Embryonic facial prominence (tissue), 1 donor: Measurements from ENCODE around the gene DLGAP1.

Source experiments
- DNase-seq: peaks from one replicate; pipeline ENCODE4 v3.0.0-alpha.2; 2016; ENCODE audit errors: extremely low spot score

The DLGAP1 gene

GRCh38 chr18:3995476-3996102 is 459.5 kb downstream of the DLGAP1 start:
- DNase-seq, result peak; percentile 48

- DNase-seq, result no peak
Measured at GRCh38 chr18:3993941-3994687, 461.0 kb downstream of the DLGAP1 start.

GRCh38 chr18:3985664-3986063 is 469.4 kb downstream of the DLGAP1 start:
- DNase-seq, result no peak

GRCh38 chr18:3985020-3985419 is 470.1 kb downstream of the DLGAP1 start:
- DNase-seq, result no peak

GRCh38 chr18:3984163-3984757 is 470.8 kb downstream of the DLGAP1 start:
- no peak for DNase-seq

GRCh38 chr18:3983351-3983969 is 471.6 kb downstream of the DLGAP1 start:
- no peak for DNase-seq

- DNase-seq, result no peak
Measured at GRCh38 chr18:3982541-3982940, 472.6 kb downstream of the DLGAP1 start.

- DNase-seq, result no peak
Measured at GRCh38 chr18:3979024-3979423, 476.1 kb downstream of the DLGAP1 start.

- no peak for DNase-seq
Measured at GRCh38 chr18:3973191-3973850, 481.8 kb downstream of the DLGAP1 start.

- DNase-seq, result no peak
Measured at GRCh38 chr18:3972291-3972930, 482.7 kb downstream of the DLGAP1 start.

- no peak for DNase-seq
Measured at GRCh38 chr18:3970929-3971328, 484.2 kb downstream of the DLGAP1 start.

- DNase-seq, result no peak
Measured at GRCh38 chr18:3967359-3968180, 487.5 kb downstream of the DLGAP1 start.

GRCh38 chr18:3966642-3967358 is 488.3 kb downstream of the DLGAP1 start:
- no peak for DNase-seq

- no peak for DNase-seq
Measured at GRCh38 chr18:3966246-3966641, 488.9 kb downstream of the DLGAP1 start.

GRCh38 chr18:3960977-3961376 is 494.1 kb downstream of the DLGAP1 start:
- DNase-seq, result no peak

GRCh38 chr18:3960142-3960541 is 495.0 kb downstream of the DLGAP1 start:
- DNase-seq, result no peak

GRCh38 chr18:3952031-3952430 is 503.1 kb downstream of the DLGAP1 start:
- no peak for DNase-seq

- DNase-seq, result no peak
Measured at GRCh38 chr18:3950668-3951404, 504.3 kb downstream of the DLGAP1 start.

- no peak for DNase-seq
Measured at GRCh38 chr18:3948958-3949357, 506.1 kb downstream of the DLGAP1 start.
